GM18507 (cell line): ENCODE data around the gene NBAS.

Experiments
- DNase-seq: peaks from one replicate; pipeline ENCODE4 v3.0.0; 2011; ENCODE audit warnings: low read depth; ENCODE audit not compliant: insufficient read length; ENCODE audit errors: extremely low spot score
- FAIRE-seq: peaks from 2 replicates; lab custom pipeline; 2011; peaks lifted over from hg19 to GRCh38; lab: Jason Lieb, UNC

The NBAS gene

DNA sequence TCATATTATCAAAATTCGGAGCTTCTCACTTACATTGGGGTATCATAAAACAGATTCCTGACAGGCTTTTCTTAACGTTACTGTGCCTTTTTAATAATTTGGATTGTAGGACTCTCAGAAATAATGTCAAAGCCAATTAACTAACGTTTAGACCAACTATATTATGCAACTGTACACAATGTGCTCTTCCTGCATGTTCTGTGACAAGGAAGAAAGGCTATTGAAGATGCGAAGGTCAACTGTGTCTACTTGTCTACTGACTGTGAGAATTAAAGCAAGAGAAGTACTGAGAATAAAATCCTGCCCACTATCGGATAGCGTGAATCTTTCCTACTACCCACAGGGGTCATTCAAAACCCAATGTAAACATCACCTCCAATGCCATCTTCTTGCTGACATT, 393.0 kb downstream of the NBAS start:
- DNase-seq (no peak), FAIRE-seq (no peak)

DNA sequence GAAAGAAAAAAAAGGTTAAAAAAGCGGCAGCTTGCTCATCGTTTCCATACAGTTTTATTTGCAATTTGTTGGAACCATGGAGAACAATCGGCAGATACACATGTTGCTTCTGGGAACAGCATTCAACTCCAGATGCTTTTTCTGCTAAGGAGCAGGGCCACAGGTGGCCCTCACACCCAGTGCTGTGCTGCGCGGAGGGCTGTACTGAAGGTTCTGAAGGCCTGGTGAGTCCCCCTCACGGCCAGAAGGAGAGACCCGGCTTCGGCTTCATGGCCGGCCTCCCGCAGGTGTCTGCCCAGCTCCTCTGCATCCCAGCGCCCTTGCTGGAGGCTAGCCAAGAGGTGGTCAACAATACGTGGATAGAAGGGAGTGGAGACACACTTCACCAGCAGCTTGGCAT, 394.3 kb downstream of the NBAS start:
- no peak for FAIRE-seq
- no peak for DNase-seq

DNA sequence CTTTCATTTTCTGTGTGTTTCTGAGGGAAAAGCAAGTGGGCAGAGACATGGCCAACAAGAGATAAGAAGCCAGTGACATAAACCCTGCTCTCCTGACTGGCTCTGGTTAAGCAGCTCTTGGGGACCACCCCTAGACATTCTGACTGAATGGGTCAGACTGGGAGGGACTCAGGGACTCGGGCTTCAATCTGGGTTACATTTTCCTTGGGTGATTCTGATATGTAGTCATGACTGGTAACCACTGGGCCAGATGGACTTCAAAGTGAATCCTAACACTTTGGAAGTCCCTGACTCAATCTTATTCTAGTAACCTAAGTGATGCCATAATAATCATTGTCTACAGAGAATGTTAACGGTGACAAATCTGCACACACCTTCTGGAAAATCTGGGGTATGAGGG, 397.8 kb downstream of the NBAS start:
- no peak for DNase-seq
- FAIRE-seq = no peak

DNA sequence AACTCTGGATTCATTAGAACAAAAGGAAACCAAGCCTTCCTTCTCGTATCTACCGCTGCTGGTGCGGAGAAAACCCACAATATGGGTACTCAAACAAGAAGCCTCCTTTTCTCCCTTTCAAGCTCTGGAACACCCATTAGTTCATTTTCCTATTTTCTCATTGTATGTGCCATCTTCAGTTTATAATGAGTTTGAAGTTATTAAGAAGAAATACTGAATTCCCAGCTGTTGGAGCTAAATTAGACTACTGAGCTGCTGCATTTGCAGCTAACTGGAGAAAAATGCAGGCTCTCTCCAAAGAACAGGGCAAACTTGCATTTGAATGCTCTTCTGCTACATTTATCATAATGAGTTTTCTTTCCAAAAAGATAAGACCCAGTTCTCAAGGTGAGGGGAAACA, 398.5 kb downstream of the NBAS start:
- DNase-seq (no peak), FAIRE-seq (no peak)

DNA sequence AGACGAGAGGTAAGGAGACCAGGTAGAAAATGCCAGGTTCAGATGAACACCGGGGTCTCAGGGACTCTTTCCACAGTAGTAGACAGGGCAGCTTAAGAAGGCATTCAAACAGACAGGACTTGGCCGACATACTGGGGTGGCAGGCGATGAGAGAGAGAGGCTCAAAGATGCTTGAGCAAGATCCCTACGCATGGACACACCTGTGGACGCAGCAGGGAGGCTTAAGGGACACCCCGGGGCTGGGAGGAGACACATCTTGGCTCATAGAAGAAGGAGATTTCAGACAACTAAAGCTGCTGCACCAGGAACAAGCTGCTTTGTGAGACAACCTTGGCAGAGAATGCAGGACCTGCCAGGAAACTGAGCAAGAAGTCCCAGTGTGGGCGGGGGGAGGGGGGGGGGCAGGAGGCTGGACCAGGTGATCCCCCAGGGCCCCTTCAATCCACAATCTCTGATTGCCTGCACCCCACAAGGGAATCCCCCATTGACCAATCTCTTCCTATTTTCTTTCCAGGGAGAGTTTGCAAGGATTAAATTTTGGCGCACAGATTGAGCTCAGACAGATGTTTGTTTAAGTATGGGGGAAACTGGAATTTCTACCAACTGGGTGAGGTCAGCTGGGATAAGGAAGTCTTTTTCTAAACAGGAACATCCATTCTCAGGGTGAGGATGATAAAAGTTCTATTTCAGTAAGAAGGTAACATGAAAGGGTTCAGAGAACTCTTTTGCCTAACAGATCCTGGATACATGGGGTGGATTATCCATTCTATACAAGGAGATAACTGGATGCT, 400.7 kb downstream of the NBAS start:
- DNase-seq (no peak), FAIRE-seq (no peak)

DNA sequence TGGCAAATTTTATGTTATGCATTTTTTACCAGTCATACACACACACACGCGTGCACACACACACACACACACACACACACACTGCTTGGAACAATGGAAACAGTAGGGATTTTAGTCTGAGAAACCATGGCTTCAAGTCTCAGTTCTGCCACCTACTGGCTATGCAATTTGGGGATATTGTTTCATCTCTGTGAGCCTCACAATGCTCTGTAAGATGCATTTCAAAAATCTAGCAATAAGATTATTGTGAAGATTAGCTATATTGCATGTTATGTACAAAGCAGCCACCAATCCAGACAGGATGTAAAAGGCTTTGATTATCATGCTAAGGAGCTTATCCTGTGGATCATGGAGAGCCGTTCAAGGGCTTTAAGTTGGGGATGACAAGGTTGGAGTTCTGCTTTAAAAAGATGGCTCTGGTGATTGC, 401.4 kb downstream of the NBAS start:
- no peak for DNase-seq

DNA sequence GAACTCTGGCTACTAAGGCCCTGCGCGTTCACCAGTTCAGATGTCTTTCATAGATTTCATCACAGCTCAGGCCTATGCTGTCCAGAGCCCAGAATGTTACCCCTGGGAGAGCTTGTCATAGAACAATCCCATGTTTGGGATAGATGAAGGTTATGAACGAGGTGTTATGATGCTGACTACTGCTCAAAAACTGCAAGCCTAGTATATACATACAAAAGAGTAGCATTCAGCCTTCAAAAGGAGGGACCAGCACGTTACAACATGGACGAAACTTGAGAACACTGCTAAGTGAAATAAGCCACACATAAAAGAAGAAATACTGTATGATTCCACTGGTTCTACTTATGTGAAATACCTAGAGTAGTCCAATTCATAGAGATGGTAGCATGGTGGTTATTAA, 401.9 kb downstream of the NBAS start:
- FAIRE-seq (no peak), DNase-seq (no peak)

More for the DNA sequence above, 401.4 kb downstream of the NBAS start:
- FAIRE-seq = peak; percentile 68

DNA sequence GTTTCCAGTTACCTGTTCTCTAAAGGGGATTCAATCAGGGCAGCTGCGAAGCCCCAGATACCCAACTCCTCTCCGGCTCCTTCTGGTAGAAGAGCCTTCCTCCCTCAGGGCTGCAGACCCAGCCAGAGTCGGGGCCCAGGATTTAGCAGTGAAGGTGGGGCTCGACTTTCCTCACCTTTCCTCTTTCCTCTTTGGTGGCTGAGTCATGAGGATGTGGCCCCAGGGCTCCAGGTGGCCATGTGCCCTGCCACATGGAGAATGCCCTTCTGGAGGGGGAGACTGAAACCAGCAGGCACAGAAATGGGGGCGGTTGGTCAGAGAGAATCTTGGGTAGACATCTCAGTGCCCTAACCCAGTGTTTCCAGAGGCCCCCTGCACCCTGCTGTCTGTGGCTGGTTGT, 402.6 kb downstream of the NBAS start:
- FAIRE-seq = no peak
- DNase-seq = no peak

DNA sequence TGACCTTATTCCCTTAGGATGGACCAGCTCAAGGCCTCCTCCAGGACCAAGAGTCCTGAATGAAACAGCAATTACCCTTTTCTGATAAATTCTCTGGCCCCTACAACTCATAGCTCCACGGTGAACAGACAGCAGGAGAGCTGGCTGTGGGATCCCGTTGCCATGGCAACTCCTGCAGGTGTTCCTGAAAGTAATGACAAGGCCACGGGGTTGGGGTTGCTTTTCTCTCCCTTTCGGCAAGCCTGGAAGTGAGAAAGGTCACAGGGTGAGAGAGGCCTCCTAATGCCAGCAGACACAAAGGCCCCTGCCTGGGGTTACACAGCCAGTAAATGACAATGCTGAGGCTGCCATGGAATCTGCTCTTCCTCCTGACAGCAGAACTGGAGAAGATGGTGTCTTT, 403.0 kb downstream of the NBAS start:
- FAIRE-seq (no peak), DNase-seq (no peak)

DNA sequence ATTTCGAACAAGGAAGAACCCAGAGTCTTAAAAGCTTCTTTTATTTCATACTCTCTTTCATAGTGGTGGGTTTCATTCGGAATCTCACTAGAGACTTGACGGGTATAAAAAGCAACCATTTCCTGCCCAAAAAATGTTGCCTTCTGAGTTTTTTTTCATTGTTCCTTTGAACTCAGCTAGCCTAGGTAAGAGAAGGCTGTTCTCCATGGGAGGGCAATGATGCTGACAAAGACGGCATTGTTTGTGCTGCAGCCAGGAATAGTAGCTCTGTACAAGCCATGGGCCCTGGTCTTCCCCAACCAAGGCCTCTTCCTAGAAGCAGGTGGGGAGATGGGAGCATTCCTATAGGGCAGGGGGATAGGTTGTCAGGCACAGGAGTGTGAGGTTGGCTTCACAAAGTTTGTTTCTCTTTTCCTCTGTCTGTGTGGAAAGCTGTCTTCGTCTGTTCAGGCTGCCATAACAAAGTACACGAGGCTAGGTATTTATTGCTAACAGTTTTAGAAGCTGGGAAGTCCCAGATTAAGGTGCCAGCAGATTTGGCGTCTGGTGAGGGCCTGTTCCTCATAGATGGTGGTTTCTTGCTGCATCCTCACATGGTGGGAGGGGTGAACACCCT, 405.1 kb downstream of the NBAS start:
- FAIRE-seq = no peak
- no peak for DNase-seq

DNA sequence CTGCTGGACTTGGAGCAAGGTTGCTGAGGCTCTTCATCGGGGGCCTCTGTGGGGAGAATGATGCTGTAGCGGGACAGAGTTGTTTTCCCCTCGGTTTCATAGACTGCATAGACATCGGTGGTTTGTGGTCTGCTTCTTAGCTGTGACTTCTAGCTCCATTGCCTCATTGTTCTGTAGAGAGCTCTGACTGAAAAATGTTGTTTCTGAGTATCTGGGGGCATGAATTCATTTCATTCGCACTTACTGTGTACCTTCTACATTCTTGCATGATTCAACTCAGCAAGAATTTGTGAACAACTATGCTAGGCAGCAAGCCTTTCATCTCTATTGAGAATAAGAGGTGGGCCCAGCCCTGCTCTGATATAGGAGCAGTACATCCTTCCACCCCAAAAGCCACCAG, 406.8 kb downstream of the NBAS start:
- FAIRE-seq = no peak
- no peak for DNase-seq

DNA sequence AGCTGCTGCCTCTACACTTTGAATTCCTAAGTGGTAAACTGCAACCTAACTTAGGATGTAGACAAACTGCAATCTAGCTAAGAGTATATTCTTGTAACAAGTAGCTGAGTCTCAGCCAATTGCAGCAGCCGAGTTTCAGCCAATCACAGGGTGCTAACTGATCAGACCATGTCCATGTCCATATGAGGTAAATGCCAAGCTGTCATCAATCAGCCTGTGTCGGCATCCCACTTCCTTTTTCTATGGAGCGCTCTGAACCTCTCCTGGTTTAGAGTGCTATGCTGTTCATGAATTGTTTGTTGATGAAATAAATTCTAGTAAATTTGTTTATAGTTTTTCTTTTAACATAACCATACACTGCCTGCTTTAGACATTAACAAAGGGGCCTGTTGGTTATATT, 408.8 kb downstream of the NBAS start:
- DNase-seq (no peak), FAIRE-seq (no peak)

DNA sequence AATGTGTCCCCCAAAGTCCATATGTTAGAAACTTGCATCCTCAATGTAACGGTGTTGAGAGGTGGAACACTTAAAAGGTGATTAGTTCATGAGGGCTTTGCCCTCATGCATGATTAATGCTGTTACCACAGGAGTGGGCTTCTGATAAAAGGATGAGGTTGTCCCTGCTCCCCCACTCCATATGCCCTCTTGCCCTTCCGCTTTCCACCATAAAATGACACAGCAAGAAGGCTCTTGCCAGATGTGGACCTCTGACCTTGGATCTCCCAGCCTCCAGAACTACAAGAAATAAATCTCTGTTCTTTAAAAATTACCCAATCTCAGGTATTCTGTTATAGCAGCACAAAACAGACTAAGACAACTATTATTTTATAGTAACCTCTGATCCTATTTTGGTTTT, 412.1 kb downstream of the NBAS start:
- DNase-seq (no peak), FAIRE-seq (no peak)

DNA sequence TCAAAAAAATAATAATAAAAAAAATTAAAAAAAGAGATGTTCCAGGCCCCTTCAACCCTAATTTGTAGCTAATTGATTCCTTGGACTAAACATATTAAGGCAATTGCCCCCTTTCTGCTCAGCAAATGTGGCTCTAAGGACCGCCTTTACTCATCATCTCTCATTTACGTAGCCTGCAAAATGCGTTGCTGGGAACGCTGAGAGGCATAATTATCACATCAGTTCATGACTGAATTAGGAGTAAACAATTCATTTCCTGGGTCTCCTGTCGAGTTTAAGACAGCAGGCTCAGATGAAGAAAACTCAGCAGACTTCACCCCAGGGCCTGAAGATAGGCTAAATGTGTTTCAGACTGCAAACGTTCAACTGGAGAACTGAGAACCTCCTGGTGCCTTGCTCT, 413.5 kb downstream of the NBAS start:
- DNase-seq (no peak), FAIRE-seq (no peak)

DNA sequence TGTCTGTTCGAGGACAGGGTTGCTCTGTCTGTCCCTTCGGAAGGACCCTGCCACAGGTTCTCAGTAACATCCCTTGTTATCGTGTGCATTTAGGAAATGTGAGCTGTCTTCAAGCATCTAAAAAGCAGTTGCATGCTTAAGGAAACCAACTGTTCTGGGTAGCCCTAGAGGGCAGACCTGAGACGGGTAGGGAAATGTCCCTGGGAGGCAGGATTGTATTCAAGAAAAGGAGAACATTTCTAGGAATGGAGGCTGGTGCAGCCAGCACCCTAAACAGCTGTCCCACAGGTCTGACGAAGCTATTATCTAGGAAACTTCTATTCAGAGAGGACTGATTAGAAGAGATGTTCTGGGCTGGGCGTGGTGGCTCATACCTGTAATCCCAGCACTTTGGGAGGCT, 414.2 kb downstream of the NBAS start:
- FAIRE-seq = no peak
- no peak for DNase-seq

DNA sequence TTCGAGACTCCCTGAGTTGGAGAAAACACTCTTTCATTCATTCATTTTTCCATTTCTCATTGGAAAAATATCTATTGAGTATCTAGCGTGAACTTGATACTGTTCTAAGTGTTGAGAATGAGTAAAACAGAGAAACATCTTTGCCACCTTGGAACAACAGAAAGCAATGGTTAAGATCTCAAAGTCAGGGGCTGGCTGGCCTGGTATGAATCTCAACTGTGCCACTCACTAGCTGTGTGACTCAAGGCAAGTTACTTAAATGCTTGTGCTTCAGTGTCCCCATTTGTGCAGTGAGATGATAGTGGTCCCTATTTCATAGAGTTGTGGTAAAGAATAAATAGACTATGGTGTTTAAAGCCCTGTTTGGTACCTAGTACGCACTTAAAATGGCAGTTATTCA, 415.2 kb downstream of the NBAS start:
- no peak for DNase-seq
- no peak for FAIRE-seq

DNA sequence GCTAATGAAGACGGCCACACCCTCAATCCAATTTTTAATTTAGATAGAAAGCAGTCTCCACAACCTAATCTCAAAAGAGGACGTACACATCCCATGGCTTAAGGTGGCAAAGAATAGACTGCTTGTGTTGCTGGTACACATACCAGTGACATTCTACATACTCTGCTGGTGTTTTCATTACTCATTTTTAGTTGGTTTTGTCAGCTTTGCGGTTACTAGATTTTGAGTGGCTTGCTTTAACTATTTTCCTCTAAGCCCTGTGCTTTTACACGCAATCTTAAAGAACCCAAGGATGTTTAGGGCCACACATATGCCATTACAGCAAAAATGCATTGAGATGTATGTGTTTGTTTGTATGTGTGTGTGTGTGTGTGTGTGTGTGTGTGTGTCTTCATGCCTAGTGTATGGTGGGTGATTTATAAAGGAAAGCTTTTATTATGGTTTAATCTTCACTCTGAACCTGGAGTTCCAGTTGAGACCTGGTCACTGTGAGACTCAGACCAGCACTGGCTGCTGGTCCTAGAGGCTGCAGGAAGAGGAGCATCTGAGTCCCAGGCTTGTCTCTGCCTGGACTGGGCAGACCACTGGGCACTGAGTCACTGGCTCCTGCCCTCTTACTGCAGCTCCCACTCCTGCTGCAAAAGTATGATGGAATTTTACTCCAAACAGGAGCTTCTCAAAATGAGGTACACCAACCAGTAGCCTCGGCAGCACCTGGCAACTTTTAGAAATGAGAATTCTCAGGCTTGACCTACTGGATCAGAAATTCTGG, 415.9 kb downstream of the NBAS start:
- FAIRE-seq = no peak

DNA sequence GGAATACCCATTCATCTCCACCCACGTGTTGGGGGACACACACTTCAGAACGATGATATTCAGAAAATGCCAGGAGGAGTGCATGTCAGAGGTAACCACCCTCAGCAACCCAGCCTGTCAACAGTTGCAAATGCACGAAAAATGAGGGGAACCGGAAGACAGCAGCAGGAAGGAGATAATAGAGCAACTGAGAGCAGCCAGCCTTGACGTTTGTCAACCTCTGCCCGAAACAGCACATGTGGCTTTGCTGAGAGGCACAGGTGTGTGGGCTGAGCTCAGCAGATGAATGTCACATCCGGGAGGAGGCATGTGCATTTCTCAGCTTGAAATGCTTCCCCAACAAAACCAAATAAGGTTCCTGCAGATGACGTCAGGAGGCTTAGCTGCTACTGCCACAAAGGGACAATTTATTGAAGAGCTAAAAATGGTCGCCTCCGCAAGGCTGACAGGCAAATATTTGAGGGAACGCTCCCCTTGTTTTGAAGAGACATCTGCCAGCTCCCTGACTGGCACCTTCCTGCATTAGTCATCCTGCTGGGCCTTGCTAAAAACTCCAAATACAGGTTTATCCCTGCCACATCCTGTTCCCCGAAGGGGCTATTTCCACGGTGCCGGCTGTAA, 419.0 kb downstream of the NBAS start:
- DNase-seq = peak; percentile 75
- FAIRE-seq = peak; percentile 99

More for the DNA sequence above, 415.9 kb downstream of the NBAS start:
- no peak for DNase-seq

DNA sequence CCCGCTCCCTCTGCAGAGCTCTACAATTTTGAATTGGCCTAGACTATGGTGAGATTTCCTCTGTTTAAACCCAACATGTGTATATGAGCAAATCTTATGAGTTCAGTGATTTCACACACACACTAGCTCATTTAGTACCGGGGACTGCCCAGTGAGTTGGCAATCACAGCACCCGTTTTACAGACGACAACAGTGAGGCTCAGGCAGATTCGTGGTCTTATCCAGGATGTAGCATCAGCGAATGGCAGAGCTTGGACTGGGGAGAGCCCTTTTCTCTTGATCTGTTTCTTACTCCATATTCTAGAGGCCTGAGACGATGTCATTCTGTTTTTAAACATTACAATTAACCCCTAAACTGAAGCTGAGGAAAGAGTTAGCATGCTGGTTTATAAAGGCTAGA, 419.9 kb downstream of the NBAS start:
- FAIRE-seq (no peak), DNase-seq (no peak)

DNA sequence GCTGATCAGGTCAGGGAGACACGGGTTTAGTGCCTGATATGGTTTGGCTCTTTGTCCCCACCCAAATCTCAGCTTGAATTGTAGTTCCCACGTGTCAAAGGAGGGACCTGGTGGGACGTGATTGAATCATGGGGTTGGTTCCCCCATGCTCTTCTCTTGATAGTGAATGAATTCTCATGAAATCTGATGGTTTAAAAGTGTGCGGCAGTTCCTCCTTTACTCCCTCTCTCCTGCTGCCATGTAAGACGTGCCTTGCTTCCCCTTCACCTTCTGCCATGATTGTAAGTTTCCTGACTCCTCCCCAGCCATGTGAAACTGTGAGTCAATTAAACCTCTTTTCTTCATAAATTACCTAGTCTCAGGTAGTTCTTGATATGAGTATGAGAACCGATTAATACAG, 424.5 kb downstream of the NBAS start:
- FAIRE-seq = no peak

More for the DNA sequence above, 424.5 kb downstream of the NBAS start:
- DNase-seq = no peak
